Measurements from ENCODE around the gene FARS2. TPM values are rescaled to one million over a fixed set of nuclear protein-coding genes. Genes with fewer than 3 reads are reported as not detected.

FARS2 gene
- total and polyA plus RNA-seq, 2 of the 13 experiments (the other 11 are each of a cell fraction or from before 2014, with no cell fraction given), result 15.4 to 26.0 TPM

- no peak overlapping the region for H3K27ac ChIP-seq (ENCODE audit: extremely low read length, insufficient read depth, low read length)
- H4K20me1 ChIP-seq (ENCODE audit: insufficient read depth, low read length), result no peaks in the 10 kb centered on the region
- ATAC-seq (no peak), DNase-seq (ENCODE audit: low spot score) (no peak), FAIRE-seq (no peak)
- ChIA-PET CTCF (ENCODE audit: low intra/inter-chr PET ratio, low total read pairs) (no interaction called here), POLR2A (no interaction called here)
- H3K27me3 ChIP-seq (ENCODE audit: control insufficient read depth in 1 of 2, insufficient read depth in 2 of 2, low read length in 2 of 2), result no peaks in the 10 kb centered on the region
- H3K4me3 ChIP-seq (replicated peaks in 1 of 3; ENCODE audit: insufficient read depth in 1 of 3, low read depth in 2 of 3, low read length in 3 of 3), result no peak overlapping the region
- no peaks in the 10 kb centered on the region for H3K79me2 ChIP-seq (ENCODE audit: insufficient read depth, low read length)
- TF ChIP-seq GLI4 (CRISPR knock-in tag; IDR thresholded peaks at IDR 0.05; ENCODE audit: borderline replicate concordance) (no peak), ZBTB1 (CRISPR knock-in tag; IDR thresholded peaks at IDR 0.05; ENCODE audit: borderline replicate concordance) (no peak), ZKSCAN5 (CRISPR knock-in tag; IDR thresholded peaks at IDR 0.05) (no peak), MAFK (conservative IDR thresholded peaks at IDR 0.05 in 1 of 2, IDR thresholded peaks at IDR 0.05 in 1 of 2; ENCODE audit: low read length in 2 of 2) (no peak), MED13 (CRISPR knock-in tag; IDR thresholded peaks at IDR 0.05) (no peak), ZBTB7A (CRISPR knock-in tag; IDR thresholded peaks at IDR 0.05) (no peak), PCBP2 (optimal IDR thresholded peaks at IDR 0.05; ENCODE audit: low read depth, low read length, poor library complexity, severe bottlenecking) (no peak), HMGXB3 (CRISPR knock-in tag; IDR thresholded peaks at IDR 0.05; ENCODE audit: borderline replicate concordance) (no peak), EP300 (IDR thresholded peaks at IDR 0.05; ENCODE audit: low read depth in 2 of 2, low read length in 2 of 2) (no peak), EP300 (CRISPR knock-in tag; IDR thresholded peaks at IDR 0.05; ENCODE audit: borderline replicate concordance) (no peak), GTF3A (CRISPR knock-in tag; conservative IDR thresholded peaks at IDR 0.05) (no peak), CREBL2 (CRISPR knock-in tag; IDR thresholded peaks at IDR 0.05; ENCODE audit: borderline replicate concordance) (no peak), ARNT2 (CRISPR knock-in tag; IDR thresholded peaks at IDR 0.05; ENCODE audit: low read depth) (no peak), ARID2 (CRISPR knock-in tag; IDR thresholded peaks at IDR 0.05; ENCODE audit: borderline replicate concordance) (no peak)
- H3K4me1 ChIP-seq (ENCODE audit: insufficient read depth, low read length), result no peaks in the 10 kb centered on the region
- intact Hi-C loops (cut with micrococcal nuclease; ENCODE audit: unreplicated experiment), result no loop called here
- no peaks in the 10 kb centered on the region for H3K9me3 ChIP-seq (ENCODE audit: low read length)
- H2AFZ ChIP-seq (ENCODE audit: low read length), result no peak overlapping the region
- no peak overlapping the region for H3K4me2 ChIP-seq (ENCODE audit: low read depth, low read length)
- no TSS peak for BruUV-seq (replicated peaks)
- in situ Hi-C loops (cut with HindIII; ENCODE audit: extremely low pct_ligation_motif_present, low pct_unique_long_range_greater_than_20kb), result no loop called here
- WGBS (ENCODE audit: low lambda C conversion rate), result 97% methylated on average over 4 of the region's 4 CpGs
- no peak overlapping the region for H3K9ac ChIP-seq (ENCODE audit: insufficient read depth, low read depth, low read length)
- no peaks in the 10 kb centered on the region for H3K36me3 ChIP-seq (replicated peaks in 1 of 2; ENCODE audit: control insufficient read depth in 1 of 2, insufficient read depth in 2 of 2, low read length in 2 of 2)
Observed at GRCh38 chr6:5506597-5506996, 245.3 kb downstream of the FARS2 start.

All from HepG2 (cell line).